NCI-H524 (cell line): ENCODE data around the gene PIEZO1.
A peak's percentile ranks its signal among the peaks of the same experiment; 100 is the strongest.

ENCODE experiments used
- DNase-seq, 2 experiments: peaks; one replicate each; lab custom pipeline; 2025; lab: John Stamatoyannopoulos, UW

Gene PIEZO1

DNA sequence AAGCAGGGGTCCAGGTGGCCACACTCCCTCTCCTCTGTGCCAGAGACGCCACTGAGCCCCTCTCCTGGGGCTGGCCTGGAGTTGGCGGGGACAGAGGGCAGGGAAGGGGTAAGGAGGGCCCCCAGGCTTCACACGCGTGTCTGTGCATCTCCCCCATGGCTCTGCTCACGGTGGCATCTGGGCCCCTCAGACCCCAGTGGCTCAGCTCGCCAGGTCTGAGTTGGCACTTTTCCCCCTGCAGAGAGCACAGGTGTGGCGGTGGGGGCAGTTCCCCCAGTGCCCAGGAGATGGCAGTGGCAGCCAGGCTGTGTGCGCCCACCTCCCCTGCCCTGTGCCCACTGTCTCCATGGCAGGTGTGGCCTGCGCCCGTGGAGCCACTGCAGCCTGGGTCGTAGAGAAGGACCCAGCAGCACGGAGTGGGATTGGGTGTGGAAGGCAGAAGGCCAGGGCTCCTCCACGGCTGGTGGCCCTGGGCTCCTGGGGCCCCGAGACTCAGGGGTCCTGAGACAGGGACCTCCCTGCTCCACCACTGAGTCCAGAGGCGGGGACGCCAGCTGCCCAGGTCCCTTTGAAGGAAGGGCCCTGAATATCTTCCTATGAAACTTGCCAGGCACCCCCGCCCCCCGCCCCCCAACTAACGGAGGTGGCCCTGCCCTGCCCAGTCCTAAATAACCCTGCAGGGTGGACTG lies 31.0 kb upstream of the PIEZO1 start:
- peak; percentile 49 to 81 for DNase-seq

DNA sequence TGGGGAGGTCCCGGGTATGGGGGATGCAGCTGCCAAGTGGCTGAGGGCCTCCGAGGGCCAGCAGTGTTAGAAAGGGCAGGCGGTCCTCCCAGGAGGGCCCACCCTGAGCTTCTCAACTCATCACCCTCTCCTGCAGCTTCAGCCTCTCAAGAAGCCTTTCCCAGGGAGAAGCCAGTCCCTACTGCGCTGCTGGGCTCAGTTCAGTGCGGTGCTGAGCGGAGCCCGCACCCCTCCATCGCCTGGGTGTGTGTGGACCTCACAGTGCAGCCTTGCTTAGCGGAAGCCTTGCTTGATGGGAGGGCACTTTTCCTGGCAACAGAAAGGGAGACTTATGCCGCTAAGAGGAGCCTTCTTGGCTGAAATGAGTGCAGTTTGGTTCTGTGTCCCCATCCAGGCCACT lies 30.2 kb upstream of the PIEZO1 start:
- DNase-seq: no peak

DNA sequence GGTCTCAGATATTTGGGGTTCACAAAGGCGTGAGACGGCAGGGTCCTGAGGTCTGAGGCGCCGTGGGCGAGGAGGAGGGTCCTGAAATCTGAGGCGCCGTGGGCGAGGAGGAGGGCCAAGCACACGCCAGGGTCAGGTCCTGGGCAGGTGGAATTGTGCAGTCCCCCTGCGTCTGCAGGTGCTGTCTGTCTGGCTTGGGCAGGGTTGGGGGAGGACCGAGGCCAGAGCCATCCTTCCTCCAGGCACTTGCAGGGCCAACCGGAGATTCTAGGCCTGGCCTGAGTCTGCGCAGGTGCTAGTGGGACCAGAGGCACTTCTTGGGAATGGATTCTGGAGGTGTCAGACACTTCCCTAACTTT lies 29.1 kb upstream of the PIEZO1 start:
- DNase-seq: no peak

DNA sequence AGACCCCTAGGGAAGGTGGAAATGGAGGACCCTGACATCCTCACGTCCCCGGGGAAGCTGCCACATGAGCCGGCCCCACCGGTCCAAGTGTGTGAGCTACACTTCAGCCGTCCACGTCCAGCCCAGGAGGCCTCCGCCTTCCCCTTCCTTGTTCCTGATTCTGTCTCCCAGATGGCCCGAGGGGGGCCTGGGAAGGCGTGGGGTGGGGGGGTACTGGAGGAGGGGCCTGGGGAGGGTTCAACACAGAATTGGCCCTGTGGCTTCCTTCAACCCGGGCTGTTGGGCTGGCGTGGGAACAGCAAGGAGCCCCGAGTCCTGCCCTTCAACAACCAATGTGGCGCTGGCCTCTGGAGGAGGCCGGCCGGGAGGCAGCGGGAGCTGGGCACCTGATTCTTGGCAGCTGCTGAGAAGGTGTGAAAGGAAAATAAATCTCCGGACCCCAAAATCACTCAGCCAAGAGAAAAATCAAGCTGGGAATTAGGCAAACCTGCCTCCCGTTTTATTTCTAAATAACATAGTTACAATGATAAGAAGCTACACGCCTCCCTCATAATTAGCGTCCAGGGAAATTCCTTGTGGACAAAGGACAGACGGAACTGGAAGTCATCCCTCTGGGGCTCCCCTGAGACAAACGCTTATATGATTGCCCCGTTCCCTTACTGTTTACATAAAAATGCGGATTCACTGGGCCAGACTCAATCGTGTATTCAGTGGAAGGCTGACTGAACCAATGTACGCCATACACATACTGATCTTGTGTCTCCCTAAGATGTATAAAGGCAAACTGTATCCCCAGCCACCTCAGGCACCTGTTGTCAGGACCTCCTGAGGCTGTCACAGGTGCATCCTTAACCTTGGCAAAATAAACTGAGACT lies 28.5 kb upstream of the PIEZO1 start:
- DNase-seq: no peak

DNA sequence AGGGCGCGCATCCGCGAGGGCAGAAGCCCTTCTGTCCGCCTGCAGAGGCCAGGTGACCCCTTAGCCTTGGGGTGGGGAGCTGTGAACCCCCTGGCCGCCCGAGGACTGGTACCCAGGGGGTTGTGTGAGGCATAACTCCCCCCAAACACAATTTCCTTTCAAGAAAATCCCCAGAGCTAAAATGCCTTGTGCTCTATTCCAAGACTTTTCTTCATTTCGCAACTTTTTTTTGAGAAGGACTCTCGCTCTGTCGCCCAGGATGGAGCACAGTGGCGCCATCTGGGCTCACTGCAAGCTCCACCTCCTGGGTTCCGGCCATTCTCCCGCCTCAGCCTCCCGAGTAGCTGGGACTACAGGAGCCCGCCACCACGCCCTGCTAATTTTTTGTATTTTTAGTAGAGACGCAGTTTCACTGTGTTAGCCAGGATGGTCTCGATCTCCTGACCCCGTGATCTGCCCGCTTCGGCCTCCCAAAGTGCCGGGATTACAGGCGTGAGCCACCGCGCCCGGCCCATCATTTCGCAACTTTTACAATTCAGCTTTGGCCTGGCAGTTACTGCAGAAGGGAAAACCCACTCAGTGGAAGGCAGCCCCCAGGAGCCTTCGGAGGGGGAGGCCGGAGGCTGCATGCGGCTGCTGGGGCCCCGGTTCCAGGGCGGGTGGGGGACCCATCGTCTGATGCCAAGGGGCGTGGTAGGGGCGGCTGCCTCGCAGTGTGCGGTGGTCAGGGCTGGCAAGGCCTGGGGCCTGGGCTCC lies 27.7 kb upstream of the PIEZO1 start:
- DNase-seq: peak in 1 of 2 experiments; percentile 60

DNA sequence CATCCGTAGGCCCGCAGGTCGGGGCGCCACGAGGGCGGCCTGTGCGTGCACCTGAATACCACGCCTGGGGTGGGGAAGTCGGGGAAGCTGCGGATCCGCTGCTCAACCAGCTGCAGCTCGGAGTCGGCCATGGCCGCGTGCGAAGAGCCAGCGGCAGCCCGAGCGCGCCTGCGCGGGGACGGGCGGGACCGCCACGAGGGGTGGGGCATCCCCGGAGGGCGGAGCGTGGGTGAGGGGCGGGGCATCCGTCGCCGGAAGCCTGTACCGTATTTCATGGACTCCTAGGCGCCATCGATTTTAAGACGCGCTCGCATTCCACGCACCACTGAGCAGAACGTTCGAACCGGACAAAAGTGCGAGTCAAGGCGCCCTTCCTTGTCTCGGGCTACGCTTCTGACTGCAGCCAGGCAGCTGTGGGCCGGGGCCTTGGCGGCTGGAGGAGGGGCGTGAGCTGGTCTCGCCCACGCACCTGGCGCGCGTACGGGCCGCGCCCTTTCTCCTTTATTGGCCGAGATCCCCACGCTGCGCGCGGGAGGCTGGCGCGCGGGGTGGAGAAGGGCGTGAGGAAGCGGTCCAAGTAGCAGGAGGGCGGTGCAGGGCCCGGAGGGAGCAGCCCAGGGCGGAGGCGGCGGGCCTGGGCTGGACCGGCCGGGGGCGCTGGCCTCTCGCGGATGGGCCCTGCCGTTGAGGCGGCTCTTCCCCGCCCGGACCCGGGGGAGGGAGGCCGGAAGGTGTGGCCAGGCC lies 26.9 kb upstream of the PIEZO1 start, which contains the start of gene APRT:
APRT (minus strand) TSS at position 160 of the 744 bp plus-strand sequence; CDS start at position 131, 29 bp downstream.
- DNase-seq: peak; percentile 84 to 94

DNA sequence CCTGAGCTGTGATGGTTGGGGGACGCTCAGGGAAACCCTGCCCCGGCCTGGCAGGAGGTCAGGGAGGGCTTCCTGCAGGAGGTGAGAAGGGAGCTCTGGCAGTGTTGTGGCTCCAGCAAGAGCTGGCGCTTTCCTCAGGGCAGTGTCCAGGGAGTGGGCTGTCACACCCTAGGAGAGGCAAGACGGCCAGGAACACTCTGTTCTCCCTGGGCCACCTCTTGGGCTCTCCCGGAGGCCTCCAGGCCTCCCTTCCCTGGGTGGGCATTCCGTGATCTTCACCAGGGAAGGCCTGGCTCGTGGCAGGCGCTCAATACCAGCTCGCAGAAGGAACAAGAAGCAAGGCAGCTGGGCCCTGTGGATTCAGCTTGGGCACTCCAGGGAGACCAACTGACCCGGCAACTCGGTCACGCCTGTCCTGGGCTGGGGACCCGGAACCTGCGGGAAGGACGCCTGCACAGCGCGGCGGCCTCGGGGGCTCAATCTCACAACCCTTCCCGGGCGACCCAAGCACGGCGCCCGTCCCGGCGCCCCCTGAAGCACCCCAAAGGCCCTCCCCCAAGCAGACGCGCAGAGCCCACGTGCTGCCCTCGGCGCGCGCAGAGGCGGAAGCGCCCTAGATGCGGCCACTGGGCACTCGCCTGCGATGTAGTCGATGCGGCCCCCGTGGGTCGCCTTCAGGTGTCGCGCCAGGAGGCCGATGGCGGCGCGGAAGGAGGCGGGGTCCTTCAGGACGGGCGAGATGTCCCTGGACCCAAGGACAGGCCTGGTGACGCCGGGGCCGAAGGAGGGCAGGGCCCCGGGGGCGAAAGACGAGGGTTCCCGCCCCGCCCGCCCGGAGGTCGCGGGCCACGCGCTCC lies 26.1 kb upstream of the PIEZO1 start:
- DNase-seq: peak; percentile 46 to 75

DNA sequence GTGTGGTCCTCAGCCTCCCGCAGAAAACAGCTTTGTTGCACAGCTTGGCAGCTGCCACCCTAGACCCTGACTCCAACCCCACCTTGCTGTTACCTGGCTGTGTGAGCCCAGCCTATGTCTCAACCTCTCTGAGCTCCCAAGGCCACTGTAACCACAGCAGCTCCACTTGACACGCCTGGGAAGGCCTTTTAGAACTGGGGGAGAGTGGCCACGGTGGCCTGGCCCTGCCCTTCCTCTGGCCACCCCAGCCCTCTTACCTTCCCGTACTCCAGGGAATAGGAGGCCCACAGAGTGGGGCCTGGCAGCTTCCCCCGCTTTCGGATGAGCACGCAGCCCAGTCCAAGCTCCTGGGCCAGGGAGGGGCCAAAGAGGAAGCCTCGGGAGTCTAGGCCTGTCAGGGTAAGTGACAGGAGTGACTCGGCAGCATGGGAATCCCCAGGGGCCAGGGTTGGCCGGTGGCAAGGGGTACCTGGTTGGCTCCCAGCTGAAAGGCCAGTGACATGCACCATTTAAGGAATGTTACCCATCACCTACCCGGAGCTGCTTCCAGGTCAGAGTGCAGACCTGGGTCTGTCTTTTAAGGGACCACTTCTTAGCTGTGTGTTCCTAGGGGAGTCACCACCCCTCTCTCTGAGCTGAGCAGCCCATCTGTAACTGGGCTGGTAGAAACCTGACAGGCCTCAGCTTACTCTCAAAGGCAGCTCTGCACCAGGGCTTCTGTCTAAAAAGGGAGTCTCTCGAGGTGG lies 25.3 kb upstream of the PIEZO1 start:
- no peak for DNase-seq

DNA sequence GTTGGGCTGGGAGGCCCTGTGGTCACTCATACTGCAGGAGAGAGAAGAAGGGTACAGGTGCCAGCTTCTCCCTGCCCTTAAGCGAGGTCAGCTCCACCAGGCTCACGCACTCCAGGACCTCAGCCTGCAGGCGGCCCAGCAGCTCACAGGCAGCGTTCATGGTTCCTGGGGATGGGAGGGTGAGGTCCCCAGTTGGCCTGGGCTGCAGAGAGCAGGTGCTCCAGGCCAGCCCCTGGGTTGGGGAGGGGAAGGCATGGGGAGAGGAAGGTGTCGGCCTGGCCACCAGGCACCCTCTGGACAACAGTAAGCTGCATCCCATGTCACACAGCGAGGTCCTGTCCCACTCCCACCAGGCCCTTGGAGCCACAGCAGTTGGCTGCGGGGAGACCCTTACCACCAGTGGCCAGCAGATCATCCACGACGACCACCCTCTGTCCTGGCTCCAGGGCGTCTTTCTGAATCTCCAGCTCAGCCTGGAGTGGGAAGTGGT lies 24.7 kb upstream of the PIEZO1 start:
- no peak for DNase-seq

DNA sequence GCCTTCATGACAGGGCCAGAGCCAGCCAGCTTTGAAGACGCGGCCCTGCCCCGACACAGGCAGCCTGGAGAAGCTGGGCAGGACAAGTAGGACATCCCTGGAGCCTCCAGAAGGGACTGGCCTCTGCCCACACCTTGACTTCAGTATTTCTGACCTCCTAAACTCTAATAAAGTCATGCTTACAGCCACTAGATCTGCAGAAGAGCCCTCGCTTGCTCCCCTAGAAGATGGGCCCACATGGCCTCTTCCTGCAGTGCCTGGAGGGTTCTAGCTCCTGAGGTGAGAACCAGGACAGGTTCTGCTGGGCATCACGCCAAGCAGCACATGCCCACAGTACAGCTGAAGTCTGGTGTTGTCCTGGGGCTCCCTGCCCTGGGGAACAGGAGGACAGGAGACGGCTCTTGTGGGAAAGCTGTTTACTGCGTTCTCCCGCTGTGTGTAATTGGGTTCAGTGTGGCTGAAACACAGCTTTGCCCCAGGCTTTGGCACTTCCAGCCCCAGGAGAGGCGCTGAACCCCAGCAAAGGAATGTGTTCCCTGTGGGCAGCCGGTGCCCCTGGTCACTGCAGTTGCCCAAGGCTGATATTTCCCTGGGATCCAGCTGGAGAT lies 24.2 kb upstream of the PIEZO1 start:
- peak in 1 of 2 experiments; percentile 51 for DNase-seq

DNA sequence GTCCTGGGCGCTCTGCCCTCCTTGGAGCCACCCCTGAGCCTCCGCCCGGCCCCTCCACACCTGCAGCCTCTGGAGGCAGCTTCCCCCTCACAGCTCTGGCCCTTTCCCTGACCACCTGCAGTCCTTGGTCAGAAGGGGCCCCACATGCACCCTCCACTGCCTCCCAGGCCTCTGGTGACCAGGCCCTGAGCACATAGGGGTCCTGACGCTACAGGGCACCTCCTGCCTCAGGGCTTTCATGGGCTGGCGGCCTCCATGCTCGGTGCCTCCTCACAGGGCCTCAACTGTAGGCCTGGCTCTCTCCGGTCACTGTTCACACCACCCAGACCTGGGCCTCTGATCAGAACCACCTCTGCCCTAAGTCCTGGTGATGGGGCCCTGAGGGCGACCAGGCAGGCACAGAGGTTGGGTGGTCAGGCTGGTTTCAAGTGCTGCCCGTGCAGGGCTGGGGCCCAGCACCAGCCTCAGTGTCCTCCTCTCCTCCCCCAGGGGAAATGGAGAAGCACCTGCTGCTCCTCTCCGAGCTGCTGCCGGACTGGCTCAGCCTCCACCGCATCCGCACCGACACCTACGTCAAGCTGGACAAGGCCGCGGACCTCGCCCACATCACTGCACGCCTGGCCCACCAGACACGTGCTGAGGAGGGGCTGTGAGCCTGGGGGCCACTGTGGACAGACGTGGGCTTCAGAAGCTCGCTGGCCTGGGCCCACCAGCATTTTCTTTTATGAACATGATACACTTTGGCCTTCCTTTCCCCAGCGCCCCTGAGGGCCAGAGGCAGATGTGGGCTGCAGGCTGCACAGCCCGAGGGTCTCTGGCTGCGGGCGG lies 22.8 kb upstream of the PIEZO1 start:
- no peak for DNase-seq

DNA sequence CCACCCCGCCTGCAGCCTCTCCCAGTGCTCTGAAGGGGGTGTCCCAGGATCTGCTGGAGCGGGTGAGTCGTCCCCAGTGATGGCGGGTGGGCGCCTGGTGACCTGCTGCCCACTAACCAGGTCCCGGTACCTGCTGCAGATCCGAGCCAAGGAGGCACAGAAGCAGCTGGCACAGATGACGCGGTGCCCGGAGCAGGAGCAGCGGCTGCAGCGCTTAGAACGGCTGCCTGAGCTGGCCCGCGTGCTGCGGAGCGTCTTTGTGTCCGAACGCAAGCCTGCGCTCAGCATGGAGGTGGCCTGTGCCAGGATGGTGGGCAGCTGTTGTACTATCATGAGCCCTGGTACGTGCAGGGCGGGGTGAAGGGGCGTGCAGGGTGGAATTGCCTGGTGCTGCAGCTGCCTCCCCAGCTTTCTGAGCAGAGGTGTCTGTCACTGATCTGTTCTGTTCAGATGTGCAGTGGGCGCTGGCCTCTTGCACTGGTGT lies 22.2 kb upstream of the PIEZO1 start:
- DNase-seq: no peak

DNA sequence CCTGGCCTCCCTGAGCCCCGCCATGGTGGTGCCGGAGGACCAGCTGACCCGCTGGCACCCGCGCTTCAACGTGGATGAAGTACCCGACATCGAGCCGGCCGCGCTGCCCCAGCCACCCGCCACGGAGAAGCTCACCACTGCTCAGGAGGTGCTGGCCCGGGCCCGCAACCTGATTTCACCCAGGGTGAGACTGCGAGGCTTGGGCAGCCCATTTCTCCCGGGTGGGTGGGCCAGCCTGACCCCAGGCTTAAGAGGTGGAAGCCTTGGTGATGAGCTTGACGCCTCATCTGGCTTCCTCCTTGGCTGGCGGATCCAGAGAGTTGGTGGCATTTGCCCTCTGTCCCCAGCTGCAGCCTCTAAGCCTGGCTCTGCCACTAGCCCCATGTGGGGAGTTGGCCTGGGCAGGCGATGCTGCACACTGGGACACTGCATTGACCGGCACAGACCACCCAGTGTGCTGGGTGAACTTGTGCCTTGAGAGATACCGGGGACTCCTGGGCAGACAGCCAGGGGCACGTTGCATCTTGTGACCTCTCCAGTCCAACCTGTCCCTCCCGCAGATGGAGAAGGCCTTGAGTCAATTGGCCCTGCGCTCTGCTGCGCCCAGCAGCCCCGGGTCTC lies 21.6 kb upstream of the PIEZO1 start:
- DNase-seq: no peak

DNA sequence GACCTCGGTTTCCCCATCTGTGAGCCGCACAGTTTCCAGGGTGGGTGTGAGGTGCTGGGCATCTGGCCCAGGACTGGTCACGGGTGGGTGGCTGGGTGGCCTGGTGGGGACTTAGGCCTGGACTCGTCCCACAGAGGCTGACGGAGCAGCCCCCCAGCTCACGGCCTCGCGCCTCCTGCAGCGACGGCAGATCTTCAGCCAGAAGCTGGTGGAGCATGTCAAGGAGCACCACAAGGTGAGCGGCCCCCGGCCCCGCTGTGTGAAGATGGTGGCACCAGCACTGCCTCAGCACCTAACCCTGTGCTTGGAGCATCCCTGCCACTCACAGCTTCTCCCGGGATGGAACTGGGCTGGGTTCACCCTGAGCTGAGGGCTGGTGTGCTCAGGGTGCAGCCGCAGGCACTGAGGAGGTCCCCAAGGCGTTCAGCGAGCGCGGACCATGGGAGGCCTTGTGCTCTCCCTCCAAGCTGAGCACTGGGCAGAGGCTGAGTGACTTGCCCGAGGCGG lies 20.9 kb upstream of the PIEZO1 start:
- DNase-seq: no peak

DNA sequence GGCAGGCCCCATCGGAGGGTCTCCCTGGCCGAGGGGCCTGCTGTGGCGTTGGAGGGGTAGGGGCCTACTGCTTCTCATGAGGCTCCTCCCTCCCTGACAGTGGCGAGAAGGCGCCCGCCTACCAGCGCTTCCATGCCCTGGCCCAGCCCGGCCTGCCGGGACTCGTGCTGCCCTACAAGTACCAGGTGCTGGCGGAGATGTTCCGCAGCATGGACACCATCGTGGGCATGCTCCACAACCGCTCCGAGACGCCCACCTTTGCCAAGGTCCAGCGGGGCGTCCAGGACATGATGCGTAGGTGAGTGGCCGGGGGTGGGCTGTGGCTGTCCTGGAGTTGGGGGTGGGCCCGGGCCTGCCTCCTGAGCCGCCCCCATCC lies 20.3 kb upstream of the PIEZO1 start:
- no peak for DNase-seq

DNA sequence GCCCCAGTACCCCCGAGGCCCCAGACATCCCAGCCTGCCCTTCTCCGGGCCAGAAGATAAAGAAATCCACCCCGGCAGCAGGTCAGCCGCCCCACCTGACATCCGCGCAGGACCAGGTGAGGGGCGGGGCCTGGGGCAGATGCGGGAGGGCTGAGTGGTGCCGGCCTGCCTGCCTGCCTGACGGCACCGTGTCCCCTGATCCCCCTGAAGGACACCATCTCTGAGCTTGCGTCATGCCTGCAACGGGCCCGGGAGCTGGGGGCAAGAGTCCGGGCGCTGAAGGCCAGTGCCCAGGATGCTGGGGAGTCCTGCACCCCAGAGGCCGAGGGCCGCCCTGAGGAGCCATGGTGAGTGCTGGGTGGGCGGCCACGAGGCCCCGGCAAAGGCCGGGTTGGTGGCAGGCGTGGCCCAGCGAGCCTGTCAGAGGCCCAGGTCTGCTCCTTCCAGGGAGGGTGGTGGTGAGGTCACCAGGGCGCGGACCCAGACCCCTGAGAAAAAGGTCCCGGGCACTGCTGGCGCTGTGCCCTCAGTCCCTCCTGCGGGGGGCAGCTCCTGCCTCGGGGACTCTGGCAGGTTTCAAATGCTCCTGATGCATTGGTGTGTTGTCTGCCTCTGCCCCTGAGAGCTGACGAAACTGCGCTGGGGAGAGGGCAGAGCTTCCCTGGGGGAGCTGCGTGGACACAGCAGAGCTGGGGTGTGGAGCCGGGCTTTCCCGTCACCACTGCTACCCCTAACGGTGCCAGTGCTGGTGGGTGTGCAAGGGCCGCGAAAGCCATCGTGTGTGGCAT lies 19.7 kb upstream of the PIEZO1 start:
- DNase-seq: no peak

DNA sequence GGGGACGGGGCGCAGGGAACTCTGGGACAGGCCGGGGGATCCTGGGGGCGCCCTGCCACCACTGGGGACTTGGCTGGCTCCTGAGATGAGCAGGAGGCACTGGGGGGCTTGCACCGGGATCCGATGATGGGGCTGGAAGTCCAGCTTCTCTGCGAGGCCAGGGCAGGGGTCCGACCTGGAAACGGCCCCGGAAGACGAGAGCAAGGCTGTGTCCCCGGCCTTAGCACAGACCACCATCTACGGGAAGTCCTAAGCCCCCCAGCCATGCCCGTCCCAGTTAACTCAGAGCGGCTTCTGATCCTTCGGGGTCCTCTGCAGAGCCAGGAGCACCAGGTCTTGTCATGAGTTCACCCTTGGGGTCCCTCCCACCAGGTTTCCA lies 19.1 kb upstream of the PIEZO1 start:
- DNase-seq: no peak
